ENCODE data around the gene GSG1L2. TPM values are rescaled to one million over a fixed set of nuclear protein-coding genes. Genes with fewer than 3 reads are reported as not detected.

GSG1L2 gene
- not detected in 2 replicates for total RNA-seq (2016; rRNA removed; fragmentation: Illumina TruSeq; extraction: Trizol)
- total RNA-seq (2016; cell fraction: cytosol; rRNA removed; fragmentation: Illumina TruSeq; extraction: Trizol; ENCODE audit: low read depth) = not detected in 2 replicates
- not detected in 2 replicates for total RNA-seq (2016; cell fraction: insoluble cytoplasmic fraction; rRNA removed; fragmentation: Illumina TruSeq; extraction: Trizol)
- total RNA-seq (2016; cell fraction: membrane; rRNA removed; fragmentation: Illumina TruSeq; extraction: Trizol) = not detected in 2 replicates
- total RNA-seq (2016; cell fraction: nucleus; rRNA removed; fragmentation: Illumina TruSeq; extraction: Trizol) = not detected in 2 replicates
- not detected in 2 replicates for polyA plus RNA-seq (2011; rRNA removed)
- not detected in 2 replicates for polyA plus RNA-seq (2011; cell fraction: cytosol; rRNA removed)
- not detected in 2 replicates for polyA plus RNA-seq (2011; cell fraction: nucleus; rRNA removed)
- polyA plus RNA-seq (2012) = not detected in 2 replicates
- not detected in 2 replicates for polyA plus RNA-seq (2016; cell fraction: cytosol; fragmentation: Illumina TruSeq; extraction: Trizol; ENCODE audit: low read depth)
- polyA plus RNA-seq (2016; cell fraction: insoluble cytoplasmic fraction; fragmentation: Illumina TruSeq; extraction: Trizol; ENCODE audit: low read depth) = not detected in 2 replicates
- not detected in 2 replicates for polyA plus RNA-seq (2016; cell fraction: membrane; fragmentation: Illumina TruSeq; extraction: Trizol; ENCODE audit: low read depth)
- polyA plus RNA-seq (2016; cell fraction: nucleus; fragmentation: Illumina TruSeq; extraction: Trizol; ENCODE audit: insufficient read depth, low read depth) = not detected in 2 replicates
- 1.4 TPM in 1 of 2 replicates, not detected in the other for polyA minus RNA-seq (2011; rRNA and poly(A)+ RNA removed; ENCODE audit: low replicate concordance)
- polyA minus RNA-seq (2011; cell fraction: cytosol; rRNA and poly(A)+ RNA removed) = not detected in 2 replicates
- polyA minus RNA-seq (2011; cell fraction: nucleus; rRNA and poly(A)+ RNA removed) = not detected in 2 replicates
- Bru-seq, nascent RNA = not detected
- BruChase-seq, experiment 1, labeled RNA remaining after a 6-hour chase = not detected
- BruChase-seq, experiment 2, labeled RNA remaining after a 2-hour chase = not detected
- long read RNA-seq, experiment 1 = 0 reads
- long read RNA-seq, experiment 2 = 0 reads

GRCh38 chr17:9821921-9822320 lies at the start of gene GSG1L2:
Gene GSG1L2, minus strand, starts transcription at chr17:9822079. Its CDS starts 8 bp downstream, at chr17:9822071.
- no peak for ATAC-seq

More at GRCh38 chr17:9821921-9822320, at the start of gene GSG1L2:
- ChIA-PET CTCF (ENCODE audit: low intra/inter-chr PET ratio, low total read pairs) (no interaction called here), POLR2A (no interaction called here)
- H3K4me1 ChIP-seq (ENCODE audit: insufficient read depth, low read length) = no peaks in the 10 kb centered on the region
- WGBS (ENCODE audit: low lambda C conversion rate) = 25% methylated on average over 9 of the region's 15 CpGs
- DNase-seq (ENCODE audit: low spot score) (no peak), FAIRE-seq (no peak)
- H2AFZ ChIP-seq (ENCODE audit: low read length) = no peak within 1 kb of the TSS
- H3K79me2 ChIP-seq (ENCODE audit: insufficient read depth, low read length) = no peaks in the 10 kb centered on the region
- peaks cover 3 to 14% of the 10 kb centered on the region in 2 experiments for H3K27me3 ChIP-seq (ENCODE audit: control insufficient read depth in 1 of 2, insufficient read depth in 2 of 2, low read length in 2 of 2)
- H3K4me3 ChIP-seq (replicated peaks in 1 of 3; ENCODE audit: insufficient read depth in 1 of 3, low read depth in 2 of 3, low read length in 3 of 3) = no peak within 1 kb of the TSS
- no peaks in the 10 kb centered on the region for H4K20me1 ChIP-seq (ENCODE audit: insufficient read depth, low read length)
- in situ Hi-C loops (cut with HindIII; ENCODE audit: extremely low pct_ligation_motif_present, low pct_unique_long_range_greater_than_20kb) = no loop called here
- no peak within 1 kb of the TSS for H3K27ac ChIP-seq (ENCODE audit: extremely low read length, insufficient read depth, low read length)
- H3K9ac ChIP-seq (ENCODE audit: insufficient read depth, low read depth, low read length) = no peak within 1 kb of the TSS
- H3K9me3 ChIP-seq (ENCODE audit: low read length) = no peaks in the 10 kb centered on the region
- H3K4me2 ChIP-seq (ENCODE audit: low read depth, low read length) = no peak within 1 kb of the TSS
- TF ChIP-seq ZNF557 (CRISPR knock-in tag; IDR thresholded peaks at IDR 0.05) (no peak), ZNF18 (CRISPR knock-in tag; IDR thresholded peaks at IDR 0.05; ENCODE audit: insufficient replicate concordance) (no peak), ZNF775 (CRISPR knock-in tag; IDR thresholded peaks at IDR 0.05; ENCODE audit: borderline replicate concordance) (no peak), ZNF816 (CRISPR knock-in tag; IDR thresholded peaks at IDR 0.05; ENCODE audit: borderline replicate concordance) (no peak), ZNF749 (CRISPR knock-in tag; IDR thresholded peaks at IDR 0.05; ENCODE audit: borderline replicate concordance) (no peak), E2F2 (CRISPR knock-in tag; IDR thresholded peaks at IDR 0.05; ENCODE audit: borderline replicate concordance) (no peak), POLR2G (IDR thresholded peaks at IDR 0.05; ENCODE audit: low read depth, low read length) (no peak), CBFB (CRISPR knock-in tag; IDR thresholded peaks at IDR 0.05) (no peak), ZNF776 (CRISPR knock-in tag; IDR thresholded peaks at IDR 0.05) (no peak)
- BruUV-seq (replicated peaks) = no TSS peak
- H3K36me3 ChIP-seq (replicated peaks in 1 of 2; ENCODE audit: control insufficient read depth in 1 of 2, insufficient read depth in 2 of 2, low read length in 2 of 2) = no peaks in the 10 kb centered on the region
- intact Hi-C loops (cut with micrococcal nuclease; ENCODE audit: unreplicated experiment) = no loop called here
